Tibial nerve (tissue), 4 donors: ENCODE measurements around the gene CLEC2B. TPM values are rescaled to one million over a fixed set of nuclear protein-coding genes. Genes with fewer than 3 reads are reported as not detected.
"Not testable (repeated sequence)": the region's sequence is repeated elsewhere in the genome, so short reads cannot be mapped to it uniquely, and the experiment has no call there.

ENCODE experiments used
- DNase-seq, 2 donors: peaks; one replicate each; pipeline ENCODE4 v3.0.0-alpha.2; 2019; ENCODE audit warnings: low spot score in 2 of 2
- H3K27ac ChIP-seq, 4 donors: fragments of 200-600 bp; sonication (generic) in 3 of 4; one replicate each; pipeline ENCODE4 v1.5.1; 2017 to 2019; ENCODE audit warnings: mild to moderate bottlenecking in 1 of 4
- H3K27me3 ChIP-seq, 2 donors: fragments of 200-600 bp; sonication (generic) in 1 of 2; one replicate each; pipeline versions ENCODE4 v1.5.1 to v1.6.0; 2017 to 2019
- H3K36me3 ChIP-seq, 3 donors: fragments of 200-600 bp; sonication (generic); one replicate each; pipeline ENCODE4 v1.5.1; 2018 to 2019
- H3K4me1 ChIP-seq, 4 donors: fragments of 200-600 bp; sonication (generic) in 3 of 4; one replicate each; pipeline ENCODE4 v1.5.1; 2017 to 2019
- H3K4me3 ChIP-seq, 4 donors: fragments of 200-600 bp; sonication (generic) in 3 of 4; one replicate each; pipeline ENCODE4 v1.5.1; 2017 to 2019; ENCODE audit warnings: mild to moderate bottlenecking in 1 of 4, moderate library complexity in 1 of 4
- H3K9me3 ChIP-seq, 4 donors: fragments of 200-600 bp; sonication (generic) in 3 of 4; one replicate each; pipeline ENCODE4 v1.5.1; 2017 to 2019
- CTCF ChIP-seq, 5 experiments: fragments of 200-600 bp in 3 of 5; fragments of 450-650 bp in 2 of 5; sonication (generic) in 3 of 5; IDR thresholded peaks; one replicate each; pipeline ENCODE4 v1.5.1; 2016 to 2019; ENCODE audit warnings: antibody characterized with exemption in 5 of 5, mild to moderate bottlenecking in 3 of 5, moderate library complexity in 2 of 5
- EP300 ChIP-seq, 2 donors: sonication (generic); formaldehyde crosslinking; IDR thresholded peaks; one replicate each; pipeline ENCODE4 v1.6.1; 2017; ENCODE audit warnings: antibody characterized with exemption in 2 of 2, mild to moderate bottlenecking in 1 of 2
- POLR2A ChIP-seq, 2 donors: fragments of 450-650 bp; IDR thresholded peaks; one replicate each; pipeline ENCODE4 v1.6.1; 2017; ENCODE audit warnings: antibody characterized with exemption in 2 of 2, mild to moderate bottlenecking in 2 of 2, moderate library complexity in 2 of 2
- WGBS, 2 donors: methylation state at CpG; one replicate each; pipeline ENCODE4 v1.1.5; 2018; 5-methylcytosine and 5-hydroxymethylcytosine counted together
- total RNA-seq, 4 donors: library from RNA; depleted of rRNA; stranded (reverse); fragments of >200 nt; gene quantifications; one replicate each; pipeline ENCODE4 v1.1.0, GENCODE V29; 2016

CLEC2B gene
- total RNA-seq, 4 donors from 2014 or later, result 15.3 to 40.4 (median 22.7) TPM

- TF ChIP-seq POLR2A (IDR thresholded peaks at IDR 0.05), result no peak
- no peak for TF ChIP-seq CTCF (IDR thresholded peaks at IDR 0.05)
- TF ChIP-seq EP300 (IDR thresholded peaks at IDR 0.05), result no peak
- H3K9me3 ChIP-seq, result no peaks in the 10 kb centered on the region
- H3K4me3 ChIP-seq, result no peak within 1 kb of the TSS
- DNase-seq, result no peak
- no peaks in the 10 kb centered on the region for H3K4me1 ChIP-seq
- no peaks in the 10 kb centered on the region for H3K36me3 ChIP-seq
- H3K27ac ChIP-seq, result no peak within 1 kb of the TSS
- WGBS, 2 donors, result 94 to 98% methylated on average over 3 of the region's 3 CpGs
- H3K27me3 ChIP-seq, result no peaks in the 10 kb centered on the region
These were observed 12.1 kb upstream of the CLEC2B start, which contains the start of gene KLRF2 for GRCh38 chr12:9881246-9881645. KLRF2 (plus strand) TSS chr12:9881489; CDS start chr12:9881596, 107 bp downstream.

GRCh38 chr12:9880532-9881078 lies 11.5 kb upstream of the CLEC2B start:
- no peaks in the 10 kb centered on the region for H3K27me3 ChIP-seq
- no peaks in the 10 kb centered on the region for H3K9me3 ChIP-seq
- H3K36me3 ChIP-seq, result no peaks in the 10 kb centered on the region
- H3K4me3 ChIP-seq, result no peak overlapping the region
- TF ChIP-seq CTCF (IDR thresholded peaks at IDR 0.05), result no peak
- no peak for TF ChIP-seq EP300 (IDR thresholded peaks at IDR 0.05)
- no peak for TF ChIP-seq POLR2A (IDR thresholded peaks at IDR 0.05)
- no peaks in the 10 kb centered on the region for H3K4me1 ChIP-seq
- WGBS, 2 donors, result 59 to 76% methylated on average over 4 of the region's 4 CpGs
- no peak for DNase-seq
- H3K27ac ChIP-seq, result no peak overlapping the region

GRCh38 chr12:9876120-9876519 lies 7.0 kb upstream of the CLEC2B start:
- WGBS, 2 donors, result 97 to 98% methylated on average over 8 to 10 of the region's 26 CpGs

GRCh38 chr12:9872742-9873141 lies 3.6 kb upstream of the CLEC2B start:
- 62 to 70% methylated on average over 11 of the region's 11 CpGs for WGBS, 2 donors
- Histone ChIP-seq H3K9me3 (no peaks in the 10 kb centered on the region), H3K4me3 (no peak overlapping the region), H3K27me3 (no peaks in the 10 kb centered on the region), H3K36me3 (no peaks in the 10 kb centered on the region), H3K27ac (peak overlapping the region in 1 of 4 donors; percentile 18), H3K4me1 (peaks cover 0 to 24% (median 0%) of the 10 kb centered on the region in 4 donors)
- DNase-seq, result no peak
- TF ChIP-seq CTCF (IDR thresholded peaks at IDR 0.05), result no peak
- TF ChIP-seq EP300 (IDR thresholded peaks at IDR 0.05), result no peak
- TF ChIP-seq POLR2A (IDR thresholded peaks at IDR 0.05), result no peak

More at GRCh38 chr12:9876120-9876519, 7.0 kb upstream of the CLEC2B start:
- H3K4me3 ChIP-seq, H3K27me3 ChIP-seq, H3K36me3 ChIP-seq, H3K9me3 ChIP-seq, H3K27ac ChIP-seq, DNase-seq: not testable (repeated sequence)
- peaks cover 0 to 17% (median 0%) of the 10 kb centered on the region in 4 donors for H3K4me1 ChIP-seq

GRCh38 chr12:9872162-9872561 lies 3.0 kb upstream of the CLEC2B start:
- no peaks in the 10 kb centered on the region for H3K36me3 ChIP-seq
- no peak for TF ChIP-seq POLR2A (IDR thresholded peaks at IDR 0.05)
- TF ChIP-seq CTCF (IDR thresholded peaks at IDR 0.05), result no peak
- no peak for TF ChIP-seq EP300 (IDR thresholded peaks at IDR 0.05)
- no peak overlapping the region for H3K4me3 ChIP-seq
- peak overlapping the region in 1 of 4 donors; percentile 18 for H3K27ac ChIP-seq
- H3K9me3 ChIP-seq, result no peaks in the 10 kb centered on the region
- no peak for DNase-seq
- H3K27me3 ChIP-seq, result no peaks in the 10 kb centered on the region
- peaks cover 0 to 24% (median 0%) of the 10 kb centered on the region in 4 donors for H3K4me1 ChIP-seq
- WGBS, 2 donors, result 77 to 81% methylated on average over 3 of the region's 3 CpGs
